WERI-Rb-1 (cell line): Measurements from ENCODE around the gene ACOX3.

Source experiments
- DNase-seq: peaks from one replicate; pipeline ENCODE4 v3.0.0-alpha.2; 2020
- H3K27ac ChIP-seq: fragments of 250-450 bp; sonication (Bioruptor Pico); 2 replicates; pipeline ENCODE4 v1.5.1; 2020; ENCODE audit warnings: mild to moderate bottlenecking, moderate library complexity
- H3K27me3 ChIP-seq: fragments of 250-450 bp; sonication (Bioruptor Pico); 2 replicates; pipeline ENCODE4 v1.5.1; 2021; ENCODE audit warnings: mild to moderate bottlenecking, low read depth, moderate library complexity; ENCODE audit not compliant: insufficient read depth, severe bottlenecking
- H3K36me3 ChIP-seq: fragments of 250-450 bp; sonication (Bioruptor Pico); 2 replicates; pipeline ENCODE4 v1.5.1; 2020; ENCODE audit warnings: mild to moderate bottlenecking, moderate library complexity
- H3K4me3 ChIP-seq: 2 replicates; pipeline ENCODE4 v1.5.1; 2011; ENCODE audit warnings: low read depth, mild to moderate bottlenecking, control low read depth, low read length
- H3K9me3 ChIP-seq: fragments of 250-450 bp; sonication (Bioruptor Pico); 2 replicates; pipeline ENCODE4 v1.5.1; 2021; ENCODE audit warnings: mild to moderate bottlenecking, moderate library complexity; ENCODE audit not compliant: severe bottlenecking
- TF ChIP-seq, protein P1 (sequence below): IDR thresholded peaks from 2 replicates; pipeline ENCODE4 v1.5.1; 2011; ENCODE audit warnings: low read depth, mild to moderate bottlenecking, control low read depth, inconsistent platforms, low read length

The ACOX3 gene

GRCh38 chr4:8417071-8417614 lies 23.4 kb downstream of the ACOX3 start:
- Histone ChIP-seq H3K36me3 (peaks cover 16% of the 10 kb centered on the region; the same call in 1 of the 2 replicates), H3K27ac (no peak overlapping the region), H3K27me3 (no peaks in the 10 kb centered on the region), H3K4me3 (no peak overlapping the region), H3K9me3 (no peaks in the 10 kb centered on the region)
- TF ChIP-seq, protein P1, sequence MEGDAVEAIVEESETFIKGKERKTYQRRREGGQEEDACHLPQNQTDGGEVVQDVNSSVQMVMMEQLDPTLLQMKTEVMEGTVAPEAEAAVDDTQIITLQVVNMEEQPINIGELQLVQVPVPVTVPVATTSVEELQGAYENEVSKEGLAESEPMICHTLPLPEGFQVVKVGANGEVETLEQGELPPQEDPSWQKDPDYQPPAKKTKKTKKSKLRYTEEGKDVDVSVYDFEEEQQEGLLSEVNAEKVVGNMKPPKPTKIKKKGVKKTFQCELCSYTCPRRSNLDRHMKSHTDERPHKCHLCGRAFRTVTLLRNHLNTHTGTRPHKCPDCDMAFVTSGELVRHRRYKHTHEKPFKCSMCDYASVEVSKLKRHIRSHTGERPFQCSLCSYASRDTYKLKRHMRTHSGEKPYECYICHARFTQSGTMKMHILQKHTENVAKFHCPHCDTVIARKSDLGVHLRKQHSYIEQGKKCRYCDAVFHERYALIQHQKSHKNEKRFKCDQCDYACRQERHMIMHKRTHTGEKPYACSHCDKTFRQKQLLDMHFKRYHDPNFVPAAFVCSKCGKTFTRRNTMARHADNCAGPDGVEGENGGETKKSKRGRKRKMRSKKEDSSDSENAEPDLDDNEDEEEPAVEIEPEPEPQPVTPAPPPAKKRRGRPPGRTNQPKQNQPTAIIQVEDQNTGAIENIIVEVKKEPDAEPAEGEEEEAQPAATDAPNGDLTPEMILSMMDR = no peak
- no peak for DNase-seq

- Histone ChIP-seq H3K4me3 (no peak overlapping the region), H3K27ac (no peak overlapping the region), H3K36me3 (peaks cover 16% of the 10 kb centered on the region; the same call in 1 of the 2 replicates), H3K27me3 (no peaks in the 10 kb centered on the region), H3K9me3 (no peaks in the 10 kb centered on the region)
- DNase-seq = no peak
- TF ChIP-seq, protein P1 = no peak
These were observed 26.1 kb downstream of the ACOX3 start for GRCh38 chr4:8414377-8414776.

DNA sequence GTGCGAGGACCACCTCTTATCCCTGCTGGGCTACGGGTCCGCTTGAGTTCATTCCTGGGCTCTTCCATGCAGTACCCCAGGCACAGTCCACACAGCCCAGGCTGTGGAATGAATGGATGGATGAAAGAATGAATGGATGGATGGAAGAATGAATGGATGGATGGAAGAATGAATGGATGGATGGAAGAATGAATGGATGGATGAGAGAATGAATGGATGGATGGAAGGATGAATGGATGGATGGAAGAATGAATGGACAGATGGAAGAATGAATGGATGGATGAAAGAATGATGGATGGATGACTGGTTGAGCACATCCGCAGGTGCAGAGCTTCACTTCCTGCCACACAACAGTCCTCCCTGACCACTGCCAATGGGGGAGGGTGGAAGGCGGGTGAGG lies 28.2 kb downstream of the ACOX3 start:
- Histone ChIP-seq H3K9me3 (no peaks in the 10 kb centered on the region), H3K27me3 (no peaks in the 10 kb centered on the region), H3K36me3 (peaks cover 18% of the 10 kb centered on the region; the same call in 1 of the 2 replicates), H3K4me3 (no peak overlapping the region), H3K27ac (no peak overlapping the region)
- no peak for DNase-seq
- TF ChIP-seq, protein P1 = no peak

DNA sequence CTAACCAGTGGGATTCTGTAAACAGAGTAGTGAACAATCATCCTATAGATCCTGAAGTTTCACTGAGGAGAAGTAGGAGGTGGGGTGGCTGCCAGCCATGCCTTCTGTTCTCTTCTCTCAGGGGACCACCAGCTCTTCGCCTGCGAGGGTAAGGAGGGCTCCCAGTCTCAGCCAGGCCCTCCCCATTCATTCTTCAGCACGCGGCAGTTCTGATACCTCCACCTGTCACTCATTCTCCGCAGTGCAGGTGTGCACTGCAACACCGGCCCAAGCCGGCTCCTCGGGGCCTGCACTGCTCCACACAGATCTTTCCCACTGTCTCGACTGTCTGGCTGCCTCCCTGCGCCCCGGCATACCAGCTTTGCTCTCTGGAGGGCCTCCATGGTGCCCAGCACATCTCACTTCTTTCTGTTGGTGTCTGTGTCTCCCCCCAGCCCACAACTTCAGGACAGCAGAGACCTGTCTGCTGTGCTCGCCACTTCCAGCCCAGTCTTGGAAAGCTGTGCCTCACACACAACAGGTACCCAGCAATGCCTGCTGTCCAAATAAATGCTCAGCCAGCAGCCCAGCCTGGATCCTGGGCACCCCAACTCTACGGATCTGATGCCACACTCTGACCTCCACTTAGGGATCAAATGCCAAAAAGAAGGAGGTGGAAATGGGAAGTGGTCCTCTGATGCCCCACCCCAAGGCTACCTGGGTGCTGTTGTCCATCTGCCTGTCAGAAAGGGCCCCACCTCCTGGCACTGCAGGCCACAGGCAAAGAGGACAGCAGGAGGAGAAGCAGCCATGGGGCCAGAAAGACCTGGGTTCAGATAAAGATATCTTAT lies 29.0 kb downstream of the ACOX3 start:
- Histone ChIP-seq H3K27ac (no peak overlapping the region), H3K9me3 (peaks cover 3% of the 10 kb centered on the region), H3K36me3 (peaks cover 18% of the 10 kb centered on the region; the same call in 1 of the 2 replicates), H3K4me3 (no peak overlapping the region), H3K27me3 (no peaks in the 10 kb centered on the region)
- TF ChIP-seq, protein P1 = no peak
- DNase-seq = no peak

DNA sequence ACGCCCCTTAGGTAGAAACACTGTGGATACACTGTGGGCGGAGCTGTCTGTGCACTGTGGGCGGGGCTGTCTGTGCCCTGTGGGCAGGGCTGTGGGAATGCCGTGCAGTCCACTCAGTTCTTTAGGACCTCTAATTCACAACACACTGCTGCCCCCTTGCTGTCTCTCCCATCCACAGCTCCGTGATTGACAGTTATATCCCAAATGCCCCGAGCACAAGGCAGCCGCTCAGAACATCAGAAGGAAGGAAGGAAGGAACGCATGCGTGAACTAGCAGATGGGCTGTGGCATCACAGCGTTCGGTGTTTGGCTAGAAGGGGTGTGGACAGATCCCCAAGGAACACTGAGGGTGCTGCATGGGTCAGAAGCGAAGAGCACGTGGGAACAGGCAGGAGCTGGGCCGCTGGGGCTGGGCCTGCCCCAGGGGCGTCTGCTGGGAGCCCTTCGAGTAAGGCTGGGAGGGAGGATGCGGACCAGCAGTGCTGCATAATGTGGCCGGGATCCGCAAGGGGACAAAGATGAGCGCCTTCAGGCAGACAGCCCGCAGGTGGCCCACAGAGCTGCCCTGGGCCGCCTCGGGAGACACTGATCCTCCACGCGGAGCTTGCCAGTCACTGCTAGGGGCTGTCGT lies 29.8 kb downstream of the ACOX3 start:
- Histone ChIP-seq H3K4me3 (no peak overlapping the region), H3K9me3 (peaks cover 3% of the 10 kb centered on the region), H3K27ac (no peak overlapping the region), H3K36me3 (peaks cover 15% of the 10 kb centered on the region; the same call in 1 of the 2 replicates), H3K27me3 (no peaks in the 10 kb centered on the region)
- peak; percentile 98 for DNase-seq
- TF ChIP-seq, protein P1 = peak; percentile 77
